GM23338 (cell line): ENCODE results near the gene PARP3. TPM values are rescaled to one million over a fixed set of nuclear protein-coding genes. Genes with fewer than 3 reads are reported as not detected.

Experiments
- ATAC-seq: fragments of 200-7000 bp; cut with Tn5 transposase; 3 replicates; pipeline ENCODE4 v1.9.1; 2020
- DNase-seq: peaks from one replicate; pipeline ENCODE4 v3.0.0-alpha.2; 2015; ENCODE audit warnings: low spot score
- H2AFZ ChIP-seq: fragments of 200-600 bp; sonication (generic); 2 replicates; pipeline ENCODE4 v1.8.0; 2016; ENCODE audit warnings: antibody characterized with exemption, mild to moderate bottlenecking, moderate library complexity
- H3F3A ChIP-seq: fragments of 200-600 bp; sonication (generic); replicated peaks from 2 replicates; pipeline ENCODE4 v1.8.0; 2017; ENCODE audit warnings: antibody characterized with exemption, mixed run types, low read depth
- H3K27ac ChIP-seq: fragments of 200-600 bp; sonication (generic); 2 replicates; pipeline ENCODE4 v1.6.1; 2016; ENCODE audit warnings: low read depth
- H3K27me3 ChIP-seq: fragments of 200-600 bp; sonication (generic); 2 replicates; pipeline ENCODE4 v1.8.0; 2016; ENCODE audit warnings: mild to moderate bottlenecking, mixed run types, moderate library complexity; ENCODE audit not compliant: insufficient read depth
- H3K36me3 ChIP-seq: fragments of 200-600 bp; sonication (generic); 2 replicates; pipeline ENCODE4 v1.8.0; 2016; ENCODE audit warnings: mild to moderate bottlenecking; ENCODE audit not compliant: insufficient read depth
- H3K4me1 ChIP-seq: fragments of 200-600 bp; sonication (generic); 2 replicates; pipeline ENCODE4 v1.8.0; 2016; ENCODE audit warnings: mild to moderate bottlenecking, moderate library complexity; ENCODE audit not compliant: insufficient read depth
- H3K4me2 ChIP-seq: fragments of 200-600 bp; sonication (generic); 2 replicates; pipeline ENCODE4 v1.7.1; 2017; ENCODE audit warnings: mixed run types
- H3K4me3 ChIP-seq: fragments of 200-600 bp; sonication (generic); 2 replicates; pipeline ENCODE4 v1.6.1; 2016; ENCODE audit warnings: mixed run types
- H3K79me2 ChIP-seq: fragments of 200-600 bp; sonication (generic); replicated peaks from 2 replicates; pipeline ENCODE4 v1.8.0; 2017; ENCODE audit warnings: mild to moderate bottlenecking; ENCODE audit not compliant: insufficient read depth
- H3K9me2 ChIP-seq: fragments of 200-600 bp; sonication (generic); 2 replicates; pipeline ENCODE4 v1.8.0; 2017; ENCODE audit not compliant: insufficient read depth
- H4K20me1 ChIP-seq: fragments of 200-600 bp; sonication (generic); replicated peaks from 2 replicates; pipeline ENCODE4 v1.8.0; 2017; ENCODE audit warnings: mild to moderate bottlenecking; ENCODE audit not compliant: insufficient read depth
- H3K27ac Mint-ChIP-seq: 2 replicates; pipeline ENCODE4 v1.8.0; 2020; ENCODE audit warnings: inconsistent platforms, mild to moderate bottlenecking, moderate library complexity, mixed read lengths
- H3K27me3 Mint-ChIP-seq: 3 replicates; pipeline ENCODE4 v1.8.0; 2022; ENCODE audit warnings: low read depth, mild to moderate bottlenecking, moderate library complexity, mixed read lengths, inconsistent platforms; ENCODE audit not compliant: insufficient read depth, poor library complexity
- H3K36me3 Mint-ChIP-seq: 3 replicates; pipeline ENCODE4 v1.8.0; 2021; ENCODE audit warnings: low read depth, mild to moderate bottlenecking, inconsistent platforms, moderate library complexity, mixed read lengths
- H3K4me1 Mint-ChIP-seq: 3 replicates; pipeline ENCODE4 v1.8.0; 2020; ENCODE audit warnings: mild to moderate bottlenecking, inconsistent platforms, mixed read lengths
- H3K4me3 Mint-ChIP-seq: 3 replicates; pipeline ENCODE4 v1.8.0; 2021; ENCODE audit warnings: moderate library complexity, mild to moderate bottlenecking, inconsistent platforms, mixed read lengths
- H3K9me3 Mint-ChIP-seq: 3 replicates; pipeline ENCODE4 v1.8.0; 2020; ENCODE audit warnings: moderate library complexity, mild to moderate bottlenecking, inconsistent platforms, mixed read lengths
- CREB1 ChIP-seq: fragments of 250-450 bp; sonication (Bioruptor Pico); IDR thresholded peaks from 2 replicates; pipeline ENCODE4 v1.5.0; 2020; ENCODE audit warnings: low read depth, mild to moderate bottlenecking, moderate library complexity
- CTCF ChIP-seq, 2 experiments: fragments of 200-600 bp in 1 of 2; sonication (generic) in 1 of 2; conservative IDR thresholded peaks; 2 replicates each; pipeline versions ENCODE4 v1.5.1 to v1.6.1; 2016 to 2017; ENCODE audit warnings: antibody characterized with exemption in 2 of 2, low read depth in 2 of 2, mild to moderate bottlenecking in 2 of 2, moderate library complexity in 1 of 2
- ETS1 ChIP-seq: IDR thresholded peaks from 2 replicates; pipeline ENCODE4 v1.6.1; 2016; ENCODE audit warnings: antibody characterized with exemption
- EZH2 ChIP-seq: fragments of 200-600 bp; sonication (generic); IDR thresholded peaks from one replicate; pipeline ENCODE4 v1.8.0; 2017; ENCODE audit warnings: antibody characterized with exemption, mild to moderate bottlenecking, low read depth; ENCODE audit not compliant: unreplicated experiment
- EZH2phosphoT487 ChIP-seq: fragments of 200-600 bp; sonication (generic); IDR thresholded peaks from one replicate; pipeline ENCODE4 v1.8.1; 2018; ENCODE audit warnings: antibody characterized with exemption; ENCODE audit not compliant: unreplicated experiment
- JUNB ChIP-seq: IDR thresholded peaks from one replicate; pipeline ENCODE4 v1.6.1; 2016; ENCODE audit warnings: antibody characterized with exemption; ENCODE audit not compliant: unreplicated experiment
- NANOG ChIP-seq: IDR thresholded peaks from 2 replicates; pipeline ENCODE4 v1.6.1; 2016; ENCODE audit warnings: antibody characterized with exemption, borderline replicate concordance
- POLR2AphosphoS5 ChIP-seq: IDR thresholded peaks from 2 replicates; pipeline ENCODE4 v1.6.1; 2016; ENCODE audit warnings: antibody characterized with exemption, low read depth
- REST ChIP-seq: IDR thresholded peaks from one replicate; pipeline ENCODE4 v1.6.1; 2018; ENCODE audit warnings: antibody characterized with exemption; ENCODE audit not compliant: unreplicated experiment
- STAT1 ChIP-seq: IDR thresholded peaks from one replicate; pipeline ENCODE4 v1.6.1; 2016; ENCODE audit warnings: antibody characterized with exemption; ENCODE audit not compliant: unreplicated experiment
- ZNF114 ChIP-seq: fragments of 250-450 bp; sonication (Bioruptor Pico); IDR thresholded peaks from 2 replicates; pipeline ENCODE4 v1.5.0; 2020; ENCODE audit warnings: mild to moderate bottlenecking, moderate library complexity
- ZNF331 ChIP-seq: fragments of 250-450 bp; sonication (Bioruptor Pico); IDR thresholded peaks from 2 replicates; pipeline ENCODE4 v1.5.0; 2020; ENCODE audit warnings: low read depth, mild to moderate bottlenecking, moderate library complexity
- polyA plus RNA-seq: library from polyadenylated mRNA; unstranded; fragments of >200 nt; fragmentation: Nextera tagmentation; extraction: Ambion mirVana; gene quantifications from 2 replicates; pipeline ENCODE4 v1.2.1, GENCODE V29; 2016
- total RNA-seq: library from RNA; depleted of rRNA; stranded (reverse); fragments of >200 nt; shearing (Covaris generic); gene quantifications from 2 replicates; pipeline ENCODE4 v1.2.3, GENCODE V29; 2014

The PARP3 gene
- total and polyA plus RNA-seq, 2 experiments from 2014 or later, result 0.76 to 1.1 TPM

- TF ChIP-seq CTCF (conservative IDR thresholded peaks at IDR 0.05; ENCODE audit: low read depth in 2 of 2) (no peak), EZH2phosphoT487 (no peak), CREB1 (no peak), EZH2 (no peak), NANOG (no peak), ZNF331 (CRISPR knock-in tag) (no peak), REST (no peak), ZNF114 (CRISPR knock-in tag) (no peak), STAT1 (no peak), ETS1 (no peak)
These were observed 2.4 kb downstream of the PARP3 start (continued) for GRCh38 chr3:51944451-51945021.

- no peaks in the 10 kb centered on the region for H3K9me2 ChIP-seq
- no peak overlapping the region for H2AFZ ChIP-seq
- no peak overlapping the region for H3K4me2 ChIP-seq
- no peaks in the 10 kb centered on the region; the same call in 1 of the 2 replicates for H3K27me3 ChIP-seq
- no peak overlapping the region for H3K4me3 ChIP-seq
- ATAC-seq (no peak), DNase-seq (no peak)
- TF ChIP-seq JUNB, result no peak
- TF ChIP-seq NANOG, result no peak
- TF ChIP-seq POLR2AphosphoS5, result no peak
- TF ChIP-seq ZNF331 (CRISPR knock-in tag), result no peak
- no peaks in the 10 kb centered on the region for H3F3A ChIP-seq
- H3K4me1 ChIP-seq, result peaks cover 8% of the 10 kb centered on the region; the same call in 1 of the 2 replicates
- H3K4me3 Mint-ChIP-seq, result no peak overlapping the region
- H3K27ac Mint-ChIP-seq, result no peak overlapping the region
- peaks cover 13% of the 10 kb centered on the region for H3K4me1 Mint-ChIP-seq
- H3K9me3 Mint-ChIP-seq, result no peaks in the 10 kb centered on the region
- H3K79me2 ChIP-seq, result peaks cover 12% of the 10 kb centered on the region
- peaks cover 23% of the 10 kb centered on the region for H3K27me3 Mint-ChIP-seq
- H3K36me3 Mint-ChIP-seq, result peaks cover 9% of the 10 kb centered on the region; the same call in 2 of the 3 replicates
- H3K36me3 ChIP-seq, result no peaks in the 10 kb centered on the region
- H4K20me1 ChIP-seq, result peaks cover 5% of the 10 kb centered on the region
- H3K27ac ChIP-seq, result no peak overlapping the region
These were observed 3.1 kb downstream of the PARP3 start for GRCh38 chr3:51945031-51945840.
